Endodermal cell (in vitro differentiated cells): ENCODE data around the gene LRMDA. TPM values are rescaled to one million over a fixed set of nuclear protein-coding genes. Genes with fewer than 3 reads are reported as not detected.

Experiments
- DNase-seq: peaks from one replicate; pipeline ENCODE4 v3.0.0-alpha.2; 2017
- H3K27ac ChIP-seq: 2 replicates; pipeline ENCODE4 v1.5.1; 2013; ENCODE audit warnings: mild to moderate bottlenecking, low read depth, low read length, moderate library complexity
- H3K27me3 ChIP-seq: 2 replicates; pipeline ENCODE4 v1.6.1; 2013; ENCODE audit warnings: mild to moderate bottlenecking, low read length, moderate library complexity; ENCODE audit not compliant: insufficient read depth, control insufficient read depth, poor library complexity, severe bottlenecking
- H3K36me3 ChIP-seq: 2 replicates; pipeline ENCODE4 v1.7.0; 2013; ENCODE audit warnings: mild to moderate bottlenecking, low read length, moderate library complexity; ENCODE audit not compliant: control insufficient read depth, insufficient read depth
- H3K4me1 ChIP-seq: one replicate; pipeline ENCODE4 v1.7.0; 2013; ENCODE audit warnings: low read length; ENCODE audit not compliant: control insufficient read depth, insufficient read depth
- H3K4me3 ChIP-seq: 2 replicates; pipeline ENCODE4 v1.5.1; 2013; ENCODE audit warnings: mild to moderate bottlenecking, low read length, moderate library complexity
- H3K9ac ChIP-seq: 2 replicates; pipeline ENCODE4 v1.6.1; 2013; ENCODE audit warnings: mild to moderate bottlenecking, low read length, moderate library complexity; ENCODE audit not compliant: poor library complexity, severe bottlenecking; ENCODE audit errors: extremely low read depth
- H3K9me3 ChIP-seq: 2 replicates; pipeline ENCODE4 v1.6.1; 2013; ENCODE audit warnings: mild to moderate bottlenecking, low read length, moderate library complexity; ENCODE audit not compliant: control insufficient read depth
- H3K27ac Mint-ChIP-seq: 2 replicates; pipeline ENCODE4 v1.8.0; 2020; ENCODE audit warnings: mixed read lengths
- H3K27me3 Mint-ChIP-seq: 2 replicates; pipeline ENCODE4 v1.8.0; 2021; ENCODE audit warnings: mild to moderate bottlenecking, mixed read lengths; ENCODE audit not compliant: insufficient read depth
- H3K36me3 Mint-ChIP-seq: 2 replicates; pipeline ENCODE4 v1.8.0; 2020; ENCODE audit warnings: low read depth, mixed read lengths
- H3K4me1 Mint-ChIP-seq: 2 replicates; pipeline ENCODE4 v1.8.0; 2020; ENCODE audit warnings: mixed read lengths
- H3K4me3 Mint-ChIP-seq: 2 replicates; pipeline ENCODE4 v1.8.0; 2020; ENCODE audit warnings: mild to moderate bottlenecking, moderate library complexity, mixed read lengths
- H3K9me3 Mint-ChIP-seq: 2 replicates; pipeline ENCODE4 v1.8.0; 2020; ENCODE audit warnings: mild to moderate bottlenecking, mixed read lengths
- CTCF ChIP-seq: fragments of 200-600 bp; sonication (generic); conservative IDR thresholded peaks from 2 replicates; pipeline ENCODE4 v1.5.0; 2021; ENCODE audit warnings: antibody characterized with exemption, mild to moderate bottlenecking
- WGBS, 2 experiments: methylation state at CpG; one replicate each; pipeline versions ENCODE4 v1.1.5 to v1.1.7; 2013; ENCODE audit warnings: missing lambda C conversion rate in 2 of 2, mixed read lengths in 1 of 2; ENCODE audit not compliant: insufficient coverage in 1 of 2, insufficient read length in 1 of 2; 5-methylcytosine and 5-hydroxymethylcytosine counted together
- total RNA-seq, 2 donors: library from RNA; stranded (reverse); fragmentation: NEBNext Ultra II Directional in 1 of 2; extraction: Animal tissue kit (Norgen Biotek cat#: 25700) in 1 of 2; gene quantifications; 2 replicates in 1 of 2; 3 replicates in 1 of 2; pipeline ENCODE4 v1.2.1, GENCODE V29; 2021

LRMDA gene
- total RNA-seq, 2 donors from 2014 or later, result 1.7 to 5.1 TPM

- no peaks in the 10 kb centered on the region for H3K27me3 Mint-ChIP-seq
These were observed 973.1 kb downstream of the LRMDA start for GRCh38 chr10:76404531-76404930.

GRCh38 chr10:76405922-76406321 is 974.5 kb downstream of the LRMDA start:
- Mint-ChIP-seq H3K36me3 (no peaks in the 10 kb centered on the region), H3K27me3 (no peaks in the 10 kb centered on the region), H3K27ac (no peak overlapping the region), H3K4me1 (no peaks in the 10 kb centered on the region), H3K9me3 (peaks cover 4% of the 10 kb centered on the region), H3K4me3 (no peak overlapping the region)
- H3K36me3 ChIP-seq, result no peaks in the 10 kb centered on the region
- no peak overlapping the region for H3K27ac ChIP-seq
- TF ChIP-seq CTCF, result no peak
- no peaks in the 10 kb centered on the region for H3K4me1 ChIP-seq
- peaks cover 7% of the 10 kb centered on the region for H3K9me3 ChIP-seq
- WGBS, 2 experiments, result 90 to 96% methylated on average over 4 to 6 of the region's 6 CpGs
- H3K27me3 ChIP-seq, result no peaks in the 10 kb centered on the region
- H3K4me3 ChIP-seq, result no peak overlapping the region
- DNase-seq, result no peak
- no peak overlapping the region for H3K9ac ChIP-seq

More at GRCh38 chr10:76404531-76404930, 973.1 kb downstream of the LRMDA start:
- Histone ChIP-seq H3K36me3 (no peaks in the 10 kb centered on the region), H3K9me3 (peaks cover 7% of the 10 kb centered on the region), H3K27ac (no peak overlapping the region), H3K27me3 (no peaks in the 10 kb centered on the region), H3K4me1 (no peaks in the 10 kb centered on the region), H3K9ac (no peak overlapping the region), H3K4me3 (no peak overlapping the region)
- 95 to 100% methylated on average over 2 to 4 of the region's 4 CpGs for WGBS, 2 experiments
- H3K9me3 Mint-ChIP-seq, result peaks cover 4% of the 10 kb centered on the region
- H3K4me3 Mint-ChIP-seq, result no peak overlapping the region
- H3K36me3 Mint-ChIP-seq, result no peaks in the 10 kb centered on the region
- no peak for DNase-seq
- no peak for TF ChIP-seq CTCF
- no peaks in the 10 kb centered on the region for H3K4me1 Mint-ChIP-seq
- H3K27ac Mint-ChIP-seq, result no peak overlapping the region

- Mint-ChIP-seq H3K36me3 (no peaks in the 10 kb centered on the region), H3K9me3 (peaks cover 4% of the 10 kb centered on the region), H3K4me1 (no peaks in the 10 kb centered on the region), H3K27ac (no peak overlapping the region), H3K27me3 (no peaks in the 10 kb centered on the region), H3K4me3 (no peak overlapping the region)
- no peak overlapping the region for H3K27ac ChIP-seq
- TF ChIP-seq CTCF, result no peak
- H3K9me3 ChIP-seq, result peaks cover 7% of the 10 kb centered on the region
- H3K36me3 ChIP-seq, result no peaks in the 10 kb centered on the region
- no peak overlapping the region for H3K4me3 ChIP-seq
- no peaks in the 10 kb centered on the region for H3K4me1 ChIP-seq
- H3K27me3 ChIP-seq, result no peaks in the 10 kb centered on the region
- no peak overlapping the region for H3K9ac ChIP-seq
- DNase-seq, result no peak
- 81 to 91% methylated on average over 3 of the region's 3 CpGs for WGBS, 2 experiments
These were observed 977.2 kb downstream of the LRMDA start for GRCh38 chr10:76408646-76409045.
